GM13977 (cell line): ENCODE data around the gene MFNG.

Source experiments
- DNase-seq: peaks from one replicate; pipeline ENCODE4 v3.0.0; 2012; ENCODE audit warnings: low spot score
- in situ Hi-C: fragments of 300-500 bp; cut with MboI; formaldehyde crosslinking; loops from one replicate; pipeline ENCODE4 v1.12.0; 2022; ENCODE audit warnings: low sequenced_read_pairs, low pct_unique_long_range_greater_than_20kb, mixed read lengths, inconsistent platforms; ENCODE audit not compliant: unreplicated experiment
- TF ChIP-seq, protein P1 (sequence below): IDR thresholded peaks from 2 replicates; pipeline ENCODE4 v1.5.1; 2012; ENCODE audit warnings: mild to moderate bottlenecking, control low read depth; ENCODE audit not compliant: insufficient read depth; ENCODE audit errors: extremely low read depth, missing control alignments

The MFNG gene

GRCh38 chr22:37487571-37487970, 1.4 kb upstream of the MFNG start:
- TF ChIP-seq, protein P1, sequence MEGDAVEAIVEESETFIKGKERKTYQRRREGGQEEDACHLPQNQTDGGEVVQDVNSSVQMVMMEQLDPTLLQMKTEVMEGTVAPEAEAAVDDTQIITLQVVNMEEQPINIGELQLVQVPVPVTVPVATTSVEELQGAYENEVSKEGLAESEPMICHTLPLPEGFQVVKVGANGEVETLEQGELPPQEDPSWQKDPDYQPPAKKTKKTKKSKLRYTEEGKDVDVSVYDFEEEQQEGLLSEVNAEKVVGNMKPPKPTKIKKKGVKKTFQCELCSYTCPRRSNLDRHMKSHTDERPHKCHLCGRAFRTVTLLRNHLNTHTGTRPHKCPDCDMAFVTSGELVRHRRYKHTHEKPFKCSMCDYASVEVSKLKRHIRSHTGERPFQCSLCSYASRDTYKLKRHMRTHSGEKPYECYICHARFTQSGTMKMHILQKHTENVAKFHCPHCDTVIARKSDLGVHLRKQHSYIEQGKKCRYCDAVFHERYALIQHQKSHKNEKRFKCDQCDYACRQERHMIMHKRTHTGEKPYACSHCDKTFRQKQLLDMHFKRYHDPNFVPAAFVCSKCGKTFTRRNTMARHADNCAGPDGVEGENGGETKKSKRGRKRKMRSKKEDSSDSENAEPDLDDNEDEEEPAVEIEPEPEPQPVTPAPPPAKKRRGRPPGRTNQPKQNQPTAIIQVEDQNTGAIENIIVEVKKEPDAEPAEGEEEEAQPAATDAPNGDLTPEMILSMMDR: no peak
- DNase-seq: no peak
- in situ Hi-C loops: no loop called here

GRCh38 chr22:37487129-37487528, 945 bp upstream of the MFNG start:
- TF ChIP-seq, protein P1: no peak
- in situ Hi-C loops: no loop called here
- DNase-seq: no peak

DNA sequence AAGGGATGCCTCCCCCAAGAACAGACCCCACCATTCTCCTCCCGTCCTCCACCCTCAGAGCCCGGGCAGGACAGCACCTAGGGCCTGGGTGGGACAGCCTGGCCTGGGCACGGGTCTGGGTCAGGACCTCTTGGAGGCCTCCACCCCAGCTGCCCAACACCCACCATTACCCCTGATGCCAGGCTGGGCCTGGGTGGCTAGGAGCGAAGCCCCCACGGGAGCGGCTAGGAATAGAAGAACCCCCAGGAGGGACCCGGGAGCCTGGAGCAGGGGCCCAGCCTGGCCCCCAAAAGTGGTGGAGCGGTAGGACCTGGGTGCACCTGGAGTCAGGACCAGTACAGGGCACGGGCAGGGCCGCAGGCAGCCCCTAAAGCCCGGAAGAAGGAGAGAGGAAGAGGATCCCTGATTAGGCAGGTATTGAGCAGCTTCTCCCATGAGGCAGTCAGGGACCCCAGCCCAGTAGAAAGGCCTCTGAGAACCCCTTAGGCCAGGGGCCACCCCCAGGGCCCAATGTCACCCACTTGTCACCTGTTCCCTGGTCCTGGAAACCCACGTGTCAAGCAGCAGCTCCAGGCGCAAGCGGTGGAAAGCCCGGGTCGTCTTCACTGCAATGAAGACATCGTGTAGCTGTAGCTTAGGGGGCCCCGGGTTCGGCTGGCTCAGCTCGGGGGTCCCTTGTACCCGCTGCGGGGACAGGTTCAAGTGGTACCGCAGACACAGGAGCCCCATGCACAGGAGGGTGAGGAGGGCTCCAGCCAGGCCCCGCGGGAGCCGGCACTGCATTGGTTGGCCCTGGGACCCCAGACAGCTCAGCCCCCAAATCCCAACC, 575 bp downstream of the MFNG start:
- in situ Hi-C loops: no loop called here
- TF ChIP-seq, protein P1: no peak

GRCh38 chr22:37484480-37485394, 1.4 kb downstream of the MFNG start:
- peak; percentile 79 for DNase-seq
- TF ChIP-seq, protein P1: no peak
- in situ Hi-C loops: no loop called here

More for the DNA sequence above, 575 bp downstream of the MFNG start:
- no peak for DNase-seq

DNA sequence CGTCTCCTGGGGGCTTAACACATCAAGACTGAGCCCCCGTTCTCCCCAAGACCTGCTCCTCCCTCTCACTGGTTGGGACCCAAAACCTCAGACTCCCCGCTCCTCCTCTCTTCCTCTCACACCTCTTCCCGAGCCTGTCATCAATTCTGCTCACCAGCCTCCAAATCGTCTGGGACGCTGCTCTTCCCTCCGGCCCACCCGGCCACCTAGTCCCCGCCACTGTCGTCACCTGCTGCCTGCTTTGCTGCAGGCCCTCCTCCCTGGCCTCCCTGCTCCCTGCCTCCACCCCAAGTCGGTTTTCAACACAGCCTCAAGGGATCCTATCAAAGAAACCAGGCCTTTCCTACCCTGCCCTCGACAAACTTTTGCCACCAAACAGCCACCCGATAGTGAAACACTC, 3.1 kb downstream of the MFNG start:
- in situ Hi-C loops: no loop called here
- no peak for DNase-seq
- TF ChIP-seq, protein P1: no peak

- in situ Hi-C loops: no loop called here
- DNase-seq: no peak
- TF ChIP-seq, protein P1: no peak
Measured at GRCh38 chr22:37482244-37482643, 3.9 kb downstream of the MFNG start.
